Measurements from ENCODE around the gene SS18.

DNA sequence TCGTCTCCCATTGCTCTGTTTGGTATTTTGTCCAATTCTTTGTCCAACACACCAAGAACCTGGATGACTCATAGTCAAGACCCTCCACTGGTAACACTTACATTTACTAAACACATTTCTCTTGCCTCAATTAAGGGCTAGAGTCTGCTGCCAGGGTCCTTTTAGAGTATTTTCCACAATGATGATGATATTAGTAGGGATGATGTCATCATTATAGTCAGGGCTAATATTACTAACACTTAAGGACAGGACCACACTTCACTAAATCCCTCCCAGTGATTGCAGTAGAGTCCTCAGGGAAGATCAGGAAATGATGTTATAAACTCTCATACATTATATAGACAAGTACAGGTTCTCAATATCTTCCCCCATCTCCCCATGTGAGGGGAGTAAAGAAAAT, 13.6 kb upstream of the SS18 start:
- TF ChIP-seq, protein P1, sequence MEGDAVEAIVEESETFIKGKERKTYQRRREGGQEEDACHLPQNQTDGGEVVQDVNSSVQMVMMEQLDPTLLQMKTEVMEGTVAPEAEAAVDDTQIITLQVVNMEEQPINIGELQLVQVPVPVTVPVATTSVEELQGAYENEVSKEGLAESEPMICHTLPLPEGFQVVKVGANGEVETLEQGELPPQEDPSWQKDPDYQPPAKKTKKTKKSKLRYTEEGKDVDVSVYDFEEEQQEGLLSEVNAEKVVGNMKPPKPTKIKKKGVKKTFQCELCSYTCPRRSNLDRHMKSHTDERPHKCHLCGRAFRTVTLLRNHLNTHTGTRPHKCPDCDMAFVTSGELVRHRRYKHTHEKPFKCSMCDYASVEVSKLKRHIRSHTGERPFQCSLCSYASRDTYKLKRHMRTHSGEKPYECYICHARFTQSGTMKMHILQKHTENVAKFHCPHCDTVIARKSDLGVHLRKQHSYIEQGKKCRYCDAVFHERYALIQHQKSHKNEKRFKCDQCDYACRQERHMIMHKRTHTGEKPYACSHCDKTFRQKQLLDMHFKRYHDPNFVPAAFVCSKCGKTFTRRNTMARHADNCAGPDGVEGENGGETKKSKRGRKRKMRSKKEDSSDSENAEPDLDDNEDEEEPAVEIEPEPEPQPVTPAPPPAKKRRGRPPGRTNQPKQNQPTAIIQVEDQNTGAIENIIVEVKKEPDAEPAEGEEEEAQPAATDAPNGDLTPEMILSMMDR (IDR thresholded peaks at IDR 0.05 in 2 of 3, conservative IDR thresholded peaks at IDR 0.05 in 1 of 3; ENCODE audit: borderline replicate concordance in 1 of 3, insufficient read depth in 1 of 3, low read depth in 2 of 3, low read length in 2 of 3): no peak
- TF ChIP-seq, protein P2, sequence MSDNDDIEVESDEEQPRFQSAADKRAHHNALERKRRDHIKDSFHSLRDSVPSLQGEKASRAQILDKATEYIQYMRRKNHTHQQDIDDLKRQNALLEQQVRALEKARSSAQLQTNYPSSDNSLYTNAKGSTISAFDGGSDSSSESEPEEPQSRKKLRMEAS (IDR thresholded peaks at IDR 0.05): no peak
- TF ChIP-seq RAD21 (IDR thresholded peaks at IDR 0.05; ENCODE audit: low read depth) (no peak), POLR2AphosphoS5 (IDR thresholded peaks at IDR 0.05; ENCODE audit: low read depth, low read length) (no peak), POLR2A (IDR thresholded peaks at IDR 0.05; ENCODE audit: borderline replicate concordance, extremely low read depth, insufficient read depth, insufficient read length) (no peak)

All from HCT116 (cell line).